ENCODE data around the gene ABCG4.

GRCh38 chr11:119179342-119179741 is 30.5 kb downstream of the ABCG4 start:
- TF ChIP-seq GATAD2A (IDR thresholded peaks at IDR 0.05) (no peak), CHD4 (IDR thresholded peaks at IDR 0.05; ENCODE audit: insufficient read depth, insufficient replicate concordance, low read depth, low read length, poor library complexity, severe bottlenecking) (no peak), AFF1 (IDR thresholded peaks at IDR 0.05; ENCODE audit: low read depth in 1 of 2, partially characterized antibody in 2 of 2) (no peak), BRF2 (IDR thresholded peaks at IDR 0.05; ENCODE audit: borderline replicate concordance, insufficient read depth, insufficient read length) (no peak), FOXM1 (IDR thresholded peaks at IDR 0.05; ENCODE audit: low read depth) (no peak), FOXM1 (CRISPR knock-in tag; IDR thresholded peaks at IDR 0.05; ENCODE audit: low read depth) (no peak), NFYB (IDR thresholded peaks at IDR 0.05; ENCODE audit: extremely low read depth, insufficient read length) (no peak), HDAC8 (tag; IDR thresholded peaks at IDR 0.05) (no peak)
